Stomach (tissue), 4 donors: ENCODE results near the gene FOXE3.

Source experiments
- CTCF ChIP-seq, 7 experiments: fragments of 450-650 bp in 4 of 7; fragments of 200-600 bp in 3 of 7; sonication (generic) in 3 of 7; IDR thresholded peaks; one replicate each; pipeline ENCODE4 v1.5.1; 2016 to 2019; ENCODE audit warnings: antibody characterized with exemption in 7 of 7, control low read depth in 2 of 7, mild to moderate bottlenecking in 1 of 7
- POLR2A ChIP-seq, 4 donors: fragments of 450-650 bp; IDR thresholded peaks; one replicate each; pipeline ENCODE4 v1.6.1; 2016; ENCODE audit warnings: antibody characterized with exemption in 4 of 4, control low read depth in 2 of 4, mild to moderate bottlenecking in 1 of 4, moderate library complexity in 1 of 4
- POLR2AphosphoS5 ChIP-seq, 3 donors: sonication (generic); formaldehyde crosslinking; IDR thresholded peaks; one replicate each; pipeline ENCODE4 v1.6.1; 2016; ENCODE audit warnings: antibody characterized with exemption in 3 of 3

DNA sequence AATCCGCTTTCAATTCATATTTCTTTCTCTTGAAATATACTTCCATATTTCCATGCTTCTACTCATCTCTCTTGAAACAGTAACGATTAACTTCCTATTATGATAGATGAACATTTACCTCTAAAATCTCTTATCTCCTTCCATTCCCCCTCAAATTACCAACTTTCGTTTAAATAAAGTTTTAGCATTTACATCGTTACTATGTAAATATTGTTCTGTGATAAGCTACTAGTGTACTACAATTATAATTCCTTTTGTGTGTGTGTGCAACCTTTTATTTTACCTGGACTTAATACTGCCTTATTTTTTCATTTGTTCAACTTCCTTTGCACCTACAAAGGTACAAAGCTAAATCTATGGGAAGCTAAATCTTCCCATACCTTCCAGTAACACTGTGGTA, 4.5 kb downstream of the FOXE3 start:
- TF ChIP-seq CTCF (IDR thresholded peaks at IDR 0.05) (no peak), POLR2AphosphoS5 (IDR thresholded peaks at IDR 0.05) (no peak), POLR2A (IDR thresholded peaks at IDR 0.05) (no peak)
